ENCODE results near the gene HPSE2.

- TF ChIP-seq POLR2AphosphoS5 (IDR thresholded peaks at IDR 0.05; ENCODE audit: low read depth, low read length) (no peak), POLR2A (IDR thresholded peaks at IDR 0.05; ENCODE audit: low read depth, low read length) (no peak), POU2F2 (IDR thresholded peaks at IDR 0.05; ENCODE audit: low read depth, low read length) (no peak), SPI1 (IDR thresholded peaks at IDR 0.05; ENCODE audit: low read depth, low read length) (no peak), TAF1 (IDR thresholded peaks at IDR 0.05; ENCODE audit: low read depth, low read length) (no peak)
These were observed 319.7 kb downstream of the HPSE2 start for GRCh38 chr10:98915911-98916310.

Data from GM12891 (cell line).